ENCODE data around the gene RNF19B. TPM values are rescaled to one million over a fixed set of nuclear protein-coding genes. Genes with fewer than 3 reads are reported as not detected.

The RNF19B gene
- total RNA-seq, 1 experiment from 2014 or later = 22.5 TPM

DNA sequence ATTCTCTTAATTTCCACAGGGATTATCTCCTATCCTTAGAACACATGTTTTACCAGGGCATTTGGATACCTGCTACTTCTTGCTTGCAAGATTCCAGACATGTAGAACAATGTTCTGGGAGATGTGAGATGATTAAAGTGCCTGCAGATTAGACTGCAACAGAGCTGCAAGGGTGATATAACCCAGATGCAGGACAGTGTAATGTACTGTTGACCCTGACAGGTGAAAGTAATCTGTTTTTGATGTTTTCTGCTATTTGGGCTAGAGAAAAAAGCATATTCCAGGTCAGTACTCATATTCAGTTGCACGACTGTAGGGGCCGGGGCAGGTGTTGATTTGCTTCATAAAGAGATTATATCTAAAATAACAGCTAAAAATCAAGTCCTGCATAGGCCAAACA lies 36.3 kb downstream of the RNF19B start:
- CTCF ChIA-PET = no interaction called here
- no peaks in the 10 kb centered on the region for H4K20me1 ChIP-seq (ENCODE audit: insufficient read depth)

More for the DNA sequence above, 36.3 kb downstream of the RNF19B start:
- no peak overlapping the region for H3K27ac ChIP-seq (ENCODE audit: low read depth, low read length)
- no peaks in the 10 kb centered on the region; a peak in 1 of 4 replicates for H3K4me1 ChIP-seq (ENCODE audit: control insufficient read depth in 1 of 2, insufficient read depth in 2 of 2, low read length in 2 of 2)
- no peaks in the 10 kb centered on the region for H3K36me3 ChIP-seq (ENCODE audit: control insufficient read depth in 1 of 2, insufficient read depth in 2 of 2, low read length in 2 of 2)
- BruUV-seq (replicated peaks) = no TSS peak
- H3K4me3 ChIP-seq (replicated peaks in 1 of 2; ENCODE audit: low read depth in 1 of 2, low read length in 2 of 2) = no peak overlapping the region
- no peak for TF ChIP-seq SRF (IDR thresholded peaks at IDR 0.05; ENCODE audit: low read depth)
- TF ChIP-seq RAD21 (IDR thresholded peaks at IDR 0.05; ENCODE audit: low read depth) = no peak
- no peak for TF ChIP-seq POLR2AphosphoS5 (IDR thresholded peaks at IDR 0.05; ENCODE audit: low read depth, low read length)
- TF ChIP-seq FOSL1 (IDR thresholded peaks at IDR 0.05; ENCODE audit: low read depth) = no peak
- no peak for TF ChIP-seq YY1 (IDR thresholded peaks at IDR 0.05; ENCODE audit: extremely low read depth, insufficient replicate concordance, low read depth, low read length)
- TF ChIP-seq JUND (IDR thresholded peaks at IDR 0.05) = no peak
- no peak for TF ChIP-seq POLR2A (IDR thresholded peaks at IDR 0.05; ENCODE audit: borderline replicate concordance, extremely low read depth, insufficient read depth, insufficient read length)
- TF ChIP-seq CEBPB (IDR thresholded peaks at IDR 0.05; ENCODE audit: low read depth) = no peak
- no peak for TF ChIP-seq SIN3A (IDR thresholded peaks at IDR 0.05; ENCODE audit: low read depth)
- TF ChIP-seq EGR1 (IDR thresholded peaks at IDR 0.05; ENCODE audit: low read depth) = no peak
- no peak for TF ChIP-seq ZNF274 (IDR thresholded peaks at IDR 0.05; ENCODE audit: low read depth, low read length)
- TF ChIP-seq ZFX (IDR thresholded peaks at IDR 0.05) = no peak
- TF ChIP-seq, protein P1, sequence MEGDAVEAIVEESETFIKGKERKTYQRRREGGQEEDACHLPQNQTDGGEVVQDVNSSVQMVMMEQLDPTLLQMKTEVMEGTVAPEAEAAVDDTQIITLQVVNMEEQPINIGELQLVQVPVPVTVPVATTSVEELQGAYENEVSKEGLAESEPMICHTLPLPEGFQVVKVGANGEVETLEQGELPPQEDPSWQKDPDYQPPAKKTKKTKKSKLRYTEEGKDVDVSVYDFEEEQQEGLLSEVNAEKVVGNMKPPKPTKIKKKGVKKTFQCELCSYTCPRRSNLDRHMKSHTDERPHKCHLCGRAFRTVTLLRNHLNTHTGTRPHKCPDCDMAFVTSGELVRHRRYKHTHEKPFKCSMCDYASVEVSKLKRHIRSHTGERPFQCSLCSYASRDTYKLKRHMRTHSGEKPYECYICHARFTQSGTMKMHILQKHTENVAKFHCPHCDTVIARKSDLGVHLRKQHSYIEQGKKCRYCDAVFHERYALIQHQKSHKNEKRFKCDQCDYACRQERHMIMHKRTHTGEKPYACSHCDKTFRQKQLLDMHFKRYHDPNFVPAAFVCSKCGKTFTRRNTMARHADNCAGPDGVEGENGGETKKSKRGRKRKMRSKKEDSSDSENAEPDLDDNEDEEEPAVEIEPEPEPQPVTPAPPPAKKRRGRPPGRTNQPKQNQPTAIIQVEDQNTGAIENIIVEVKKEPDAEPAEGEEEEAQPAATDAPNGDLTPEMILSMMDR (IDR thresholded peaks at IDR 0.05 in 2 of 3, conservative IDR thresholded peaks at IDR 0.05 in 1 of 3; ENCODE audit: borderline replicate concordance in 1 of 3, insufficient read depth in 1 of 3, low read depth in 2 of 3, low read length in 2 of 3) = no peak
- TF ChIP-seq, protein P2, sequence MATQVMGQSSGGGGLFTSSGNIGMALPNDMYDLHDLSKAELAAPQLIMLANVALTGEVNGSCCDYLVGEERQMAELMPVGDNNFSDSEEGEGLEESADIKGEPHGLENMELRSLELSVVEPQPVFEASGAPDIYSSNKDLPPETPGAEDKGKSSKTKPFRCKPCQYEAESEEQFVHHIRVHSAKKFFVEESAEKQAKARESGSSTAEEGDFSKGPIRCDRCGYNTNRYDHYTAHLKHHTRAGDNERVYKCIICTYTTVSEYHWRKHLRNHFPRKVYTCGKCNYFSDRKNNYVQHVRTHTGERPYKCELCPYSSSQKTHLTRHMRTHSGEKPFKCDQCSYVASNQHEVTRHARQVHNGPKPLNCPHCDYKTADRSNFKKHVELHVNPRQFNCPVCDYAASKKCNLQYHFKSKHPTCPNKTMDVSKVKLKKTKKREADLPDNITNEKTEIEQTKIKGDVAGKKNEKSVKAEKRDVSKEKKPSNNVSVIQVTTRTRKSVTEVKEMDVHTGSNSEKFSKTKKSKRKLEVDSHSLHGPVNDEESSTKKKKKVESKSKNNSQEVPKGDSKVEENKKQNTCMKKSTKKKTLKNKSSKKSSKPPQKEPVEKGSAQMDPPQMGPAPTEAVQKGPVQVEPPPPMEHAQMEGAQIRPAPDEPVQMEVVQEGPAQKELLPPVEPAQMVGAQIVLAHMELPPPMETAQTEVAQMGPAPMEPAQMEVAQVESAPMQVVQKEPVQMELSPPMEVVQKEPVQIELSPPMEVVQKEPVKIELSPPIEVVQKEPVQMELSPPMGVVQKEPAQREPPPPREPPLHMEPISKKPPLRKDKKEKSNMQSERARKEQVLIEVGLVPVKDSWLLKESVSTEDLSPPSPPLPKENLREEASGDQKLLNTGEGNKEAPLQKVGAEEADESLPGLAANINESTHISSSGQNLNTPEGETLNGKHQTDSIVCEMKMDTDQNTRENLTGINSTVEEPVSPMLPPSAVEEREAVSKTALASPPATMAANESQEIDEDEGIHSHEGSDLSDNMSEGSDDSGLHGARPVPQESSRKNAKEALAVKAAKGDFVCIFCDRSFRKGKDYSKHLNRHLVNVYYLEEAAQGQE (IDR thresholded peaks at IDR 0.05; ENCODE audit: low read depth) = no peak
- no peak for TF ChIP-seq ELF1 (IDR thresholded peaks at IDR 0.05; ENCODE audit: borderline replicate concordance, low read depth)
- TF ChIP-seq SP1 (IDR thresholded peaks at IDR 0.05; ENCODE audit: low read depth) = no peak
- TF ChIP-seq CBX3 (IDR thresholded peaks at IDR 0.05; ENCODE audit: low read depth) = no peak
- no peak for ATAC-seq
- no peaks in the 10 kb centered on the region for H3K9me2 ChIP-seq (ENCODE audit: insufficient read depth)
- no peak overlapping the region for H2AFZ ChIP-seq (ENCODE audit: low read depth, low read length, poor library complexity, severe bottlenecking)
- ChIA-PET RAD21 (ENCODE audit: low non-redundant PET in 1 of 2, low total read pairs in 2 of 2, uncharacterized antibody in 2 of 2, unreplicated experiment in 2 of 2) (no interaction called here), POLR2A (no interaction called here)
- no peak overlapping the region for H3K9ac ChIP-seq (ENCODE audit: low read length)
- no peaks in the 10 kb centered on the region for H3K79me2 ChIP-seq (ENCODE audit: insufficient read depth, low read length)
- H3K9me3 ChIP-seq (ENCODE audit: control insufficient read depth in 1 of 2, insufficient read depth in 1 of 2, low read depth in 1 of 2, low read length in 2 of 2) = no peaks in the 10 kb centered on the region
- no peak for DNase-seq (ENCODE audit: low read depth, low spot score)
- intact Hi-C loops (cut with micrococcal nuclease) = no loop called here
- no peak overlapping the region for H3K4me2 ChIP-seq (ENCODE audit: low read length)
- no peaks in the 10 kb centered on the region for H3K27me3 ChIP-seq (ENCODE audit: insufficient read depth, low read length)

All from HCT116 (cell line).